GM18520 (cell line): Measurements from ENCODE around the gene SHF.
"Not testable (repeated sequence)": the region's sequence is repeated elsewhere in the genome, so short reads cannot be mapped to it uniquely, and the experiment has no call there.

ENCODE experiments used
- ATAC-seq: cut with Tn5 transposase; IDR thresholded peaks from one replicate; pipeline ENCODE4 v1.9.1; 2021; ENCODE audit not compliant: unreplicated experiment

The SHF gene

GRCh38 chr15:45187894-45188830 lies at the start of gene SHF:
SHF (minus strand) TSS chr15:45187966; CDS start chr15:45187951, 15 bp downstream.
- ATAC-seq: no peak

GRCh38 chr15:45236806-45237205 lies 49.0 kb upstream of the SHF start:
- ATAC-seq: not testable (repeated sequence)

GRCh38 chr15:45234562-45235235 lies 46.9 kb upstream of the SHF start:
- ATAC-seq: no peak

GRCh38 chr15:45231864-45232562 lies 44.2 kb upstream of the SHF start:
- ATAC-seq: no peak

DNA sequence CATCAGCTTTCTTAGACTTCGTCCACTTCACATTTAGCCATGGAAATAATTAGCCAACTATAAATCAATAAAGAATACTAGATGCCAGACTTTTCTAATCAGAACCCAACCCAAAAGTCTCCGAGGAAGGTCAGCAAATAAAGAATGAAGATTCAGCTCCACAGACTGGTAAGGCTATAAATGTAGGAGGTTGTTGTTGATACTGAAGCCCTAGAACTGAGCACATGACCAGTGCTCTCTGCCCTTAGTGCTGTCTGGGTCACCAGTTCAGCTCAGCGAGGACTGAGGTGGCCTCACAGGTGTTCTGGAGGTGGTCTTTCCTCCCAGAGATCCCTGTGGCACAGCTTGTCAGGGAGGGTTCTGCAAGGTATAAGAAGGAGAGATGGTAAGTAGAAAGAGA lies 43.4 kb upstream of the SHF start:
- ATAC-seq: no peak

DNA sequence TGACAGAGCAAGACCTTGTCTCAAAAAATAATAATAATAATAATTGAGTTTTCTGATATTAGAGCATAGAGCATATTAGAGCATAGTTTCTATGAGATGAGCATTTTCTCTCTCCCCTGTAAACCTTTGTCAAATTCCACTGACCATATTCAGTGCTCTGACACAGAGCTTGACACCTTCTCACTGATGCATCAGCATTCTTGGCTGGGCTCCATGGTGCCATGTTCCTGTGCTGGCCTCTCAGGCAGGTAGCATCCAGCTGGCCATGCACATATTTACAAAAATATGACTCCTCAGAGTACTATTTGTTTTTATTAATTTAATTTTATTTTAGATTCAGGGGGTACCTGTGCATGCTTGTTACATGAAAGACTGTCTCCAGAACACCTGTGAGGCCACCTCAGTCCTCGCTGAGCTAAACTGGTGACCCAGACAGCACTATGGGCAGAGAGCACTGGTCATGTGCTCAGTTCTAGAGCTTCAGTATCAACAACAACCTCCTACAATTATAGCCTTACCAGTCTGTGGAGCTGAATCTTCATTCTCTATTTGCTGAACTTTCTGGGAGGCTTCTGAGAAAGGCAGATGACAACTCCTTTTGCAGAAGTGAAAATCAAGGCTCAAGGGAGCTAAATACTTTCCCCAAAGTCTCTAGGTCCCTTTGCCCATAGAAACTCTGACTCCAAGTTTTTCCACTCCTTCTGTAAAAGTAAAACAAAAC lies 42.6 kb upstream of the SHF start:
- no peak for ATAC-seq

DNA sequence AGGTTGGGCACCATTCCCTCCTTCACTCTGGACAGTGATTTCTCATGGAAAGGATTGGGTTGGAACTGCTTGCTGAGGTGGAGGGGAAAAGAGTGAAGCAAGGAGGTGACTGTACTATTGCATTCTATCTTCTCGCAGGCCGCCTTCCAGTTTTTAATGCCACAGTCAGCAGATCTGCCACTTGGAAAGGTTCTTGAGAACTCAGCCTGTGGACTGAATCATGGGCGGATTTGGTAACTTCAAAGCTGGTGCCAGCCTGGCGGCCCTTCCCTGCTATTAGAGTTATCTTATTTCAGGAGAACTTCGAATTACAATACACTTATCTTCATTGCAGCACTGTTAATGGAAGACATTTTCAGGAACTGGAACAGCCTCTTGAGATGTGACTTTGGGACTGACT lies 41.2 kb upstream of the SHF start:
- no peak for ATAC-seq

DNA sequence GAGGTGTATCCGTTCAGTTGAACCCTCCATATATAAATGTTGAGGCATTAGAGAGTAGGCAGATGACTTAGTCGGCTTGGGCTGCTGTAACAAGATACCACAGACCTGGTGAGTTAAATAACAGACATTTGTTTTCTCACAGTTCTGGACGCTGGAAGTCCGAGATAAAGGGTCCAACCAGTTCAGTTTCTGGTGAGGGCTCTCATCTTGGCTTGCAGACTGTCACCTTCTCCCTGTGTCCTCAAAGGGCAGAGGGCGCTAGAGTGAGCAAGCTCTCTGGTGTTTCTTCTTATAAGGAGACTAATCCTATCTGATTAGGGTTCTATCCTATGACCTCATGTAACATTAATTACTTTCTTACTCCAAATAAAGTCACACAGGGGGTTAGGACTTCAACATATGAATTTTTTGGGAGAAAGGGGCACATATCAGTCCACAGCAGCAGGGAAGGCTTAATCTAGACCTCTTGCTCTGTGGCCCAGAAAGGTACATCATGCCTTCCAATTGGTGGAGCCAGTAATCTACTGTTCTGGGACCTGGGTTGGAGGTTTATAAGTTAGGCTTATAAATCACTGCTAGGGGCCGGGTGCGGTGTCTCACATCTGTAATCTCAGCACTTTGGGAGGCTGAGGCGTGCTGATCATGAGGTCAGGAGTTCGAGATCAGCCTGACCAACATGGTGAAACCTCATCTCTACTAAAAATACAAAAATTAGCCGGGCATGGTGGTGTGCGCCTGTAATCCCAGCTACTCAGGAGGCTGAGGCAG lies 37.9 kb upstream of the SHF start:
- no peak for ATAC-seq

GRCh38 chr15:45224621-45225217 lies 37.0 kb upstream of the SHF start:
- no peak for ATAC-seq

DNA sequence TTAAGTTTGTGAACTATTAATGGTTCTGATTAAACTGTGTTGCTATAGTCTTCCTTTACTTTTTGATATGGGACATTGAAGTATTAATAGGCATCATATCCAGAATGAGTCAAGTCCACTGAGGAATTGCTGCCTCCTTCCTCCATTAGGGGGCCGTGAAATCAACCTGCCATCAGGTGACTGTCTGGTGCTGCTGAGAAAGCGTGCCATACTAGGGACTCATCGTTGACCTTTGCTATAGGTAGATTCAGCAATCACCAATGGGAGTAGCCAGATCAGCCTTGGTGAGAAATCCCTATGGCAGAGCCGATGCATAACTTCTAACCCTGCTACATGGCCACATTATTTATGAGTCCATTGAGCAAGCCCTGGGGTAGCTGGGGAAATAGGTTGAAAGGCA lies 34.2 kb upstream of the SHF start:
- no peak for ATAC-seq

DNA sequence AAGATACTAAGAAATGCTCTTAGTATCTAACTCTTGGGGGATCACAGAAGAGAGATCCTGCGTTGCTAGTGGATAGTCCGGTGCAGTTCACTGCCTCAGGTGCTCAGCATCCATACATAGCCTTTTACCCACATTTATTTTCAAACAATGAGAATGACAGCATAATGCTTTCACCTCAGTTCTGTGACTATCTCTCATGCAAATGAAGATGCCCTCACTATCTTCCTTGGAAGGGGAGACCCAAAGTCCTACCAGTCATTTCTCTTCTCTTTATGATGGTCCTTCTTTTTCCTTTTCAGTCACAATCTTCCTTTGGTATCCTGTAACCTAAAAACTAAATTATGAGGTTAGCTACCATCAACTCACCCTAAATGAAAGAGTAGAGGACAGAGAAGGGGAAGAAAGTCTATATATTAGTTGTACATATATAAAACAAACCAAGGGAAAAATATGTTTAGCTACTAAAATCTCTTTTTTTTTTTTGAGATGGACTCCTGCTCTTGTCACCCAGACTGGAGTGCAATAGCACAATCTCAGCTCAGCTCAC lies 33.4 kb upstream of the SHF start:
- ATAC-seq: no peak

- ATAC-seq: no peak
Measured at GRCh38 chr15:45212493-45212892, 24.7 kb upstream of the SHF start.

GRCh38 chr15:45205192-45205591 lies 17.4 kb upstream of the SHF start:
- no peak for ATAC-seq

- no peak for ATAC-seq
Measured at GRCh38 chr15:45203182-45203581, 15.4 kb upstream of the SHF start.

DNA sequence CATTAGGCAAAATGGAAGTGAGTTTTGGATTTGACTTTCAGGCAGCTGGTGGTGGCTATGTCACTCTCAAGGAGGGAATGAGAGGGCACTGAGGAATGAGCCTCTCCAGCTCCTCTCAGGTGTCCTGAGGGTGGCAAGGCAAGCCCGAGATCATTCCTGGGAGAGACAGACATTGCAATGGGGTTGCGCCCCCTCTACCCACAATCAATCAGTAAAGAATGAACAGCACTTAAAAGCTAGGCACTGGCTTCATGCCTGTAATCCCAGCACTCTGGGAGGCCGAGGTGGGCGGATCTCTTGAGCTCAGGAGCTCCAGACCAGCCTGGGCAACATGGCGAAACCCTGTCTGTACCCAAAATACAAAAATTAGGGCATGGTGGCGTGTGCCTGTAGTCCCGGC lies 14.1 kb upstream of the SHF start:
- ATAC-seq: no peak

- ATAC-seq: no peak
Measured at GRCh38 chr15:45201557-45201859, 13.7 kb upstream of the SHF start.

GRCh38 chr15:45200799-45201556 lies 13.2 kb upstream of the SHF start:
- ATAC-seq: no peak

GRCh38 chr15:45200001-45200798 lies 12.4 kb upstream of the SHF start:
- ATAC-seq: peak; percentile 26
